Measurements from ENCODE around the gene ADM2. TPM values are rescaled to one million over a fixed set of nuclear protein-coding genes. Genes with fewer than 3 reads are reported as not detected.

The ADM2 gene
- total and polyA plus RNA-seq, 2 of the 13 experiments (the other 11 are each of a cell fraction or from before 2014, with no cell fraction given), result 1.2 to 3.0 TPM

GRCh38 chr22:50498322-50498890 is 17.1 kb downstream of the ADM2 start (continued):
- TF ChIP-seq TAF1 (CRISPR knock-in tag; IDR thresholded peaks at IDR 0.05), result 0 out of 2 replicates have a peak, but pooled peaks have one; percentile 19
- 0 out of 2 replicates have a peak, but pooled peaks have one; percentile 13 for TF ChIP-seq ZNF468 (CRISPR knock-in tag; IDR thresholded peaks at IDR 0.05)
- TF ChIP-seq ARID2 (CRISPR knock-in tag; IDR thresholded peaks at IDR 0.05; ENCODE audit: borderline replicate concordance), result 0 out of 2 replicates have a peak, but pooled peaks have one; percentile 34
- peak; percentile 72 for TF ChIP-seq MIER2 (CRISPR knock-in tag; IDR thresholded peaks at IDR 0.05)
- TF ChIP-seq TEAD3 (CRISPR knock-in tag; optimal IDR thresholded peaks at IDR 0.05; ENCODE audit: borderline replicate concordance), result peak; percentile 8
- TF ChIP-seq ZNF580 (CRISPR knock-in tag; IDR thresholded peaks at IDR 0.05; ENCODE audit: borderline replicate concordance, low read depth), result peak; percentile 39; the same call in 1 of the 2 replicates
- peak; percentile 64 for TF ChIP-seq GATAD1 (CRISPR knock-in tag; IDR thresholded peaks at IDR 0.05)
- TF ChIP-seq ZNF597 (CRISPR knock-in tag; IDR thresholded peaks at IDR 0.05), result no peak
- no peak for TF ChIP-seq ATF1 (CRISPR knock-in tag; IDR thresholded peaks at IDR 0.05)
- no peak for TF ChIP-seq ETS1 (CRISPR knock-in tag; IDR thresholded peaks at IDR 0.05)
- TF ChIP-seq MED1 (CRISPR knock-in tag; IDR thresholded peaks at IDR 0.05), result peak; percentile 45; the same call in 1 of the 2 replicates
- peak; percentile 43; the same call in 1 of the 2 replicates for TF ChIP-seq ZBTB33 (CRISPR knock-in tag; IDR thresholded peaks at IDR 0.05)
- no peak for TF ChIP-seq CENPBD1 (CRISPR knock-in tag; IDR thresholded peaks at IDR 0.05; ENCODE audit: borderline replicate concordance, low read depth)
- TF ChIP-seq ZNF644 (CRISPR knock-in tag; IDR thresholded peaks at IDR 0.05; ENCODE audit: low read depth), result peak; percentile 66
- 0 out of 2 replicates have a peak, but pooled peaks have one; percentile 27 for TF ChIP-seq ZNF362 (CRISPR knock-in tag; IDR thresholded peaks at IDR 0.05; ENCODE audit: borderline replicate concordance)
- peak; percentile 66; the same call in 1 of the 2 replicates for TF ChIP-seq ARID4A (CRISPR knock-in tag; IDR thresholded peaks at IDR 0.05; ENCODE audit: borderline replicate concordance)
- TF ChIP-seq NFYC (CRISPR knock-in tag; IDR thresholded peaks at IDR 0.05), result peak; percentile 56
- no peak for TF ChIP-seq ZNF205 (CRISPR knock-in tag; IDR thresholded peaks at IDR 0.05)

Data from HepG2 (cell line).